Neuronal stem cell (in vitro differentiated cells): Measurements from ENCODE around the gene SPEM3.

Experiments used
- DNase-seq: peaks from one replicate; pipeline ENCODE4 v3.0.0-alpha.2; 2013; ENCODE audit warnings: low spot score
- H2AFZ ChIP-seq: one replicate; pipeline ENCODE4 v1.6.1; 2013; ENCODE audit warnings: mild to moderate bottlenecking, low read length, inconsistent platforms
- H2AK5ac ChIP-seq: 2 replicates; pipeline ENCODE4 v1.6.1; 2013; ENCODE audit warnings: low read depth, mild to moderate bottlenecking, inconsistent platforms, low read length, moderate library complexity, mixed read lengths
- H2BK120ac ChIP-seq: 2 replicates; pipeline ENCODE4 v1.6.1; 2013; ENCODE audit warnings: low read depth, mild to moderate bottlenecking, inconsistent platforms, low read length, moderate library complexity, mixed read lengths
- H2BK12ac ChIP-seq: one replicate; pipeline ENCODE4 v1.6.1; 2013; ENCODE audit warnings: low read length, inconsistent platforms
- H2BK15ac ChIP-seq: 2 replicates; pipeline ENCODE4 v1.6.1; 2013; ENCODE audit warnings: mild to moderate bottlenecking, low read length, inconsistent platforms, mixed read lengths
- H2BK5ac ChIP-seq: one replicate; pipeline ENCODE4 v1.6.1; 2013; ENCODE audit warnings: inconsistent platforms, mild to moderate bottlenecking, low read length, moderate library complexity
- H3K14ac ChIP-seq: one replicate; pipeline ENCODE4 v1.6.1; 2013; ENCODE audit warnings: low read length, inconsistent platforms
- H3K18ac ChIP-seq: 2 replicates; pipeline ENCODE4 v1.6.1; 2013; ENCODE audit warnings: low read length, inconsistent platforms
- H3K23ac ChIP-seq: 2 replicates; pipeline ENCODE4 v1.6.1; 2013; ENCODE audit warnings: low read depth, mild to moderate bottlenecking, mixed read lengths, low read length, inconsistent platforms; ENCODE audit not compliant: poor library complexity
- H3K27ac ChIP-seq: replicated peaks from 3 replicates; pipeline ENCODE4 v1.5.1; 2013; ENCODE audit warnings: low read length, inconsistent platforms
- H3K27me3 ChIP-seq, 3 experiments: 2 replicates each; pipeline ENCODE4 v1.6.1; 2013; ENCODE audit warnings: low read length in 3 of 3, mild to moderate bottlenecking in 2 of 3, inconsistent platforms in 1 of 3, low read depth in 1 of 3, mixed read lengths in 1 of 3, moderate library complexity in 1 of 3; ENCODE audit not compliant: control insufficient read depth in 3 of 3, insufficient read depth in 3 of 3
- H3K36me3 ChIP-seq, 2 donors: replicated peaks in 1 of 2; 2 replicates each; pipeline ENCODE4 v1.6.1; 2013; ENCODE audit warnings: low read length in 2 of 2; ENCODE audit not compliant: control insufficient read depth in 2 of 2, insufficient read depth in 2 of 2
- H3K4ac ChIP-seq: 2 replicates; pipeline ENCODE4 v1.6.1; 2013; ENCODE audit warnings: inconsistent platforms, mild to moderate bottlenecking, low read length, moderate library complexity
- H3K4me1 ChIP-seq, 2 donors: 1 replicate in 1 of 2; 2 replicates in 1 of 2; pipeline ENCODE4 v1.6.1; 2013; ENCODE audit warnings: low read length in 2 of 2, low read depth in 1 of 2; ENCODE audit not compliant: control insufficient read depth in 2 of 2, insufficient read depth in 1 of 2
- H3K4me2 ChIP-seq: one replicate; pipeline ENCODE4 v1.6.1; 2013; ENCODE audit warnings: mild to moderate bottlenecking, low read length, inconsistent platforms; ENCODE audit not compliant: insufficient read depth, poor library complexity, severe bottlenecking
- H3K4me3 ChIP-seq, 2 donors: 2 replicates each; pipeline ENCODE4 v1.5.1; 2013; ENCODE audit warnings: low read length in 2 of 2, mild to moderate bottlenecking in 2 of 2, inconsistent platforms in 1 of 2, moderate library complexity in 1 of 2
- H3K79me1 ChIP-seq: one replicate; pipeline ENCODE4 v1.6.1; 2013; ENCODE audit warnings: low read depth, mild to moderate bottlenecking, inconsistent platforms, low read length, moderate library complexity
- H3K9ac ChIP-seq: one replicate; pipeline ENCODE4 v1.6.1; 2013; ENCODE audit warnings: mild to moderate bottlenecking, low read depth, low read length, inconsistent platforms; ENCODE audit not compliant: poor library complexity
- H3K9me3 ChIP-seq, 2 donors: replicated peaks in 1 of 2; 2 replicates each; pipeline versions ENCODE3 to v1.6.1; 2013; ENCODE audit warnings: low read length in 2 of 2, mild to moderate bottlenecking in 2 of 2, inconsistent platforms in 1 of 2, low read depth in 1 of 2, mixed read lengths in 1 of 2, moderate library complexity in 1 of 2; ENCODE audit not compliant: control insufficient read depth in 2 of 2, insufficient read depth in 1 of 2
- H4K8ac ChIP-seq: one replicate; pipeline ENCODE4 v1.6.1; 2013; ENCODE audit warnings: low read depth, mild to moderate bottlenecking, inconsistent platforms, low read length, moderate library complexity
- H4K91ac ChIP-seq: one replicate; pipeline ENCODE4 v1.6.1; 2013; ENCODE audit warnings: low read length, low read depth, mild to moderate bottlenecking, inconsistent platforms; ENCODE audit not compliant: poor library complexity
- WGBS, 2 donors: extraction: QIAGEN DNeasy Blood & Tissue Kit; methylation state at CpG; one replicate each; pipeline ENCODE4 v1.1.7; 2013; ENCODE audit warnings: missing lambda C conversion rate in 2 of 2, mixed read lengths in 1 of 2; ENCODE audit not compliant: insufficient read length in 2 of 2, insufficient replicate concordance in 1 of 2; ENCODE audit errors: extremely low coverage in 2 of 2; 5-methylcytosine and 5-hydroxymethylcytosine counted together

SPEM3 gene

GRCh38 chr17:7403977-7404736 is 24.5 kb upstream of the SPEM3 start, which contains the start of gene TMEM256:
TSS of gene TMEM256 (minus strand) at chr17:7404097. CDS start at chr17:7404084, 13 bp downstream.
- Histone ChIP-seq H2BK15ac (peak within 1 kb of the TSS; percentile 89), H3K4me2 (peak within 1 kb of the TSS; percentile 92), H3K18ac (peak within 1 kb of the TSS; percentile 98), H3K36me3 (peaks cover 10 to 22% of the 10 kb centered on the region in 2 donors), H3K4me1 (peaks cover 14 to 25% of the 10 kb centered on the region in 2 donors), H2BK5ac (peak within 1 kb of the TSS; percentile 98), H3K27me3 (no peaks in the 10 kb centered on the region), H2BK12ac (no peak within 1 kb of the TSS), H4K8ac (no peak within 1 kb of the TSS), H2AFZ (peak within 1 kb of the TSS; percentile 89), H3K27ac (peak within 1 kb of the TSS; percentile 97), H3K4ac (no peak within 1 kb of the TSS), H3K9ac (peak within 1 kb of the TSS; percentile 92), H3K79me1 (peaks cover 15% of the 10 kb centered on the region), H3K23ac (peak within 1 kb of the TSS; percentile 96), H2BK120ac (peak within 1 kb of the TSS; percentile 91), H3K4me3 (peak within 1 kb of the TSS; percentile 74 to 97), H2AK5ac (peak within 1 kb of the TSS; percentile 100), H4K91ac (peak within 1 kb of the TSS; percentile 32), H3K14ac (peak within 1 kb of the TSS; percentile 38), H3K9me3 (no peaks in the 10 kb centered on the region)
- no CpG with 5 or more reads among the region's 49 CpGs for WGBS, 2 donors
- DNase-seq, result peak; percentile 100

DNA sequence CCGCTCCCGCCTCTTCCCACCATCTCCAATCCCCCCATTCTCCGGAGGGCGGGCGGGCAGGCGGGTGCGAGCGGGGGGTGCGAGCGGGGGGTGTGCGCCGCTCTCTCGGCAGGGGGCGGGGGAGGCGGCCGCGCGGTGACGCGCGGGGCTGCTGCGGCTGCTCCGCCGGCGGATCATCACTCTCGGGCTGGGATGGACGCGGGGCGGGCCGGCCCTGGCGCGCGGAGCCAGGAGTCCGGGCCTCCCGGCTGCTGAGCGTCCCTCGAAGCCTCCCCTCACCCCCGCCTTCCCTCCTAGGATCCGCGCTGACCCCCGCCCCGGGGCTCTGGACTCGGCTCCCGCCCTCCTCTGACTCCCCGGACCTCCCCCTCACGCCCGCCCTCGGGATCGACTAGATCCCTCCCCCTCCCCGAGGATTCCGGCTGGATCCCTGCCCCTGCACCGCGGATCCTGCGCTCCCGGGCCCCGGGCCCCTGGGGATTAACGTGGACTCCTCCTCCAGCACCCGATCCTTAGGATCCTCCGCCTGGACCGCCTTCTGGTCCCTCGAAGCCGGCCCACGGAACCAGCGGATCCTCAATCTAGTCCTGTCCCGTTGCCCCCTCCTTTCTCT is 23.8 kb upstream of the SPEM3 start:
- Histone ChIP-seq H3K9ac (peak overlapping the region; percentile 90), H3K4me2 (peak overlapping the region; percentile 92), H2BK120ac (peak overlapping the region; percentile 91), H3K23ac (peak overlapping the region; percentile 55), H3K27ac (peak overlapping the region; percentile 81), H2BK5ac (peak overlapping the region; percentile 88), H3K18ac (peak overlapping the region; percentile 90), H2BK15ac (peak overlapping the region; percentile 89), H4K91ac (no peak overlapping the region), H3K14ac (peak overlapping the region; percentile 89), H3K4me3 (peak overlapping the region; percentile 60 to 97), H4K8ac (no peak overlapping the region), H2BK12ac (no peak overlapping the region), H3K36me3 (peaks cover 17 to 29% of the 10 kb centered on the region in 2 donors), H2AK5ac (peak overlapping the region; percentile 100), H3K4me1 (peaks cover 14 to 25% of the 10 kb centered on the region in 2 donors), H3K27me3 (no peaks in the 10 kb centered on the region), H2AFZ (peak overlapping the region; percentile 81), H3K4ac (peak overlapping the region; percentile 84), H3K9me3 (peaks cover 0 to 2% of the 10 kb centered on the region in 2 donors), H3K79me1 (peaks cover 15% of the 10 kb centered on the region)
- no CpG with 5 or more reads among the region's 65 CpGs for WGBS, 2 donors
- DNase-seq, result peak; percentile 74

GRCh38 chr17:7405350-7406234 is 23.1 kb upstream of the SPEM3 start:
- DNase-seq, result no peak
- Histone ChIP-seq H3K14ac (peak overlapping the region; percentile 94), H4K8ac (peak overlapping the region; percentile 65), H2AFZ (peak overlapping the region; percentile 81), H2BK15ac (peak overlapping the region; percentile 89), H3K18ac (peak overlapping the region; percentile 89), H3K4me3 (peak overlapping the region; percentile 60 to 97), H3K27me3 (no peaks in the 10 kb centered on the region), H3K79me1 (peaks cover 18% of the 10 kb centered on the region), H3K9me3 (peaks cover 0 to 2% of the 10 kb centered on the region in 2 donors), H3K27ac (peak overlapping the region; percentile 81), H2AK5ac (peak overlapping the region; percentile 100), H3K9ac (peak overlapping the region; percentile 94), H3K4me2 (peak overlapping the region; percentile 92), H2BK12ac (no peak overlapping the region), H2BK5ac (peak overlapping the region; percentile 88), H3K4ac (peak overlapping the region; percentile 84), H3K36me3 (peaks cover 25 to 36% of the 10 kb centered on the region in 2 donors), H2BK120ac (peak overlapping the region; percentile 91), H4K91ac (no peak overlapping the region), H3K23ac (peak overlapping the region; percentile 89), H3K4me1 (peaks cover 14 to 25% of the 10 kb centered on the region in 2 donors)
- WGBS, 2 donors, result no CpG with 5 or more reads among the region's 38 CpGs
